HG02970 (cell line): Measurements from ENCODE around the gene OR5K2.

Experiments used
- ATAC-seq: cut with Tn5 transposase; IDR thresholded peaks from one replicate; pipeline ENCODE4 v1.9.1; 2021; ENCODE audit warnings: mild to moderate bottlenecking, moderate library complexity, moderate number of reproducible peaks; ENCODE audit not compliant: unreplicated experiment, low FRiP score

OR5K2 gene

DNA sequence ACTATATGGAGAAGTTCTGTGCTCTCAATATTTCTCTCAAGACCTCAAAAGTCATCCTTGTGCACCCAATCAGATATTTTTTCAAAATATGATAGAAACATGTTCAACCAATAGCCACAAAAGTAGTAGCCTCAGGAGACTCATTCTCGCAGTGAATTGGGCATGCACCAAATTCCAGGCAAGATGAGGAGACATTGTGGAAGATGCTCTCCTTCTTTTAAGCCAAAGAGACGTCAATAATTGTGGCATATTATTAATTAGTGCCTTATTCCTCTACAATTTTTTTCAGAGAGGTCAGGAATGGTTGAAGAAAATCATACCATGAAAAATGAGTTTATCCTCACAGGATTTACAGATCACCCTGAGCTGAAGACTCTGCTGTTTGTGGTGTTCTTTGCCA is at the start of gene OR5K2:
OR5K2 (plus strand) TSS at position 301 of the 400 bp plus-strand sequence; CDS start at position 301, 0 bp downstream.
- no peak for ATAC-seq

DNA sequence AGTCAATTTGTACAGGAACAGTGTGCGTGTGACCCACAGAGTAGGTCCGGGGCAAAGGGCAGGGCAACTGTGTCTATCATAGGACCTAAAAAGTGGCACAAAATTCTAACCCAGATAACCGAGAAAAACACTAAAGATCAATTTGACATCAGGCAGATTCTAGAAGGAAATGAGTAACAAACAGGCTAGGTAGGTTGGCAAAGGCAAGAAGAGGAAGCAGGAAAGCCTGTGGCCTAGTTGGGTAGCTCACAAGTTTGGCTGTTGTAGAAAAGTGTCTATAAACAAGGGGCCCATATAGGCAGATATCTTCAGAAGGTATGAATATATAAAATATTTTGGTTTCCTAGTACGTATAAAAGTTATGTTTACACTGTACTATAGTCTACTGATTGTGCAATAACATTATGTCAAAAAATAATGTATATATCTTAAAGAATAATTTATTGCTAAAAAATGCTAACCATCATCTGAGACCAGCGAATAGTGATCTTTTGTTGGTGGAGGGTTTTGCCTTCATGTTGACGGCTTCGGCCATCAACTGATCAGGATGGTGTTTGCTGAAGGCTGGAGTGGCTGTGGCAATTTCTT is 47.8 kb upstream of the OR5K2 start:
- no peak for ATAC-seq

DNA sequence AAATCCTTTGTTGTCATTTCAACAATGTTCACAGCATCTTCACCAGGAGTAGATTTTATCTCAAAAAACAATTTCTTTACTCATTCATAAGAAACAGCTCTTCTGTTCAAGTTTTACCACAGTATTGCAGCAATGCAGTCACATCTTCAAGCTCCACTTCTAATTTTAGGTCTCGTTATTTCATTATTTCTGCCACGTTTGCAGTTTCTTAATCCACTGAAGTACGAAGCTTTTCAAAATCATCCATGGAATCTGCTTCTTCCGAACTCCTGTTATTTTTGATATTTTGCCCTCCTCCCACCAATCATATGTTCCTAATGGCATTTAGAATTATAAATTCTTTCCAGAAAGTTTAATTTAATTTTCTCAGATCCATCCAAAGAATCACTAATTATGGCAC is 47.1 kb upstream of the OR5K2 start:
- no peak for ATAC-seq

DNA sequence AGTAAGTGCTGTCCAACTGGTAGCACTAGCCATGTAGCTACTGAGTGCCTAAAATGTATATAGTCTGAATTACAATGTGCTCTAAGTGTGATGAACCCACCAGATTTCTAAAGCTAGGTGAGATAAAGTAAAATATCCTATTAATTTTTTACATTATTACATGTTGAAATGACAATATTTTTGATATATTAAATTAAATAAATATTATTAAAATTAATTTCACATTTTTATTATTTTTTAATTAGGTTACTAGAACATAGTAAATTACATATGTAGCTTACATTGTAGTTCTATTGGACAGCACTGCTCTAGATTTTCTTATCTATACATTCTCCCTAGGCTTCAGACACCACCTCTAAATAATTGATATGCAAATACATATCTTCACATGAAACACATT is 43.7 kb upstream of the OR5K2 start:
- no peak for ATAC-seq

DNA sequence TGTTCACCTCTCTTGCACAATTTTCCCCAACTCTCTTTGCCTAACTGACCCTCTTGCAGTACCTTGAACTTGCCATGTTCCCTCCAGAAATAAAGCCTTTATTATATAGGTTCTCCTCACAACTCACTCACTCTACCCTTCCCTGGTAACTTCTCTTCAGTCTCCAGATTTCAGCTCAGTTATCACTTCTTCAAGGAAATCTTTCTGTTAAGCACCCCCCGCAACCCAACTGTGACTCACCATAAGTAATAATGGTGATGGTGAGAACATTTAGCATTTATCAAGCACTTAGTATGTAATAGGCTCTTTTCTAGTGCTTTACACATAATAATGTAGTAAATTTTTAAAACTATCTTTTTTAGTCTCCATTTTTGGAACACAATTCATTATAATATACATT is 42.6 kb upstream of the OR5K2 start:
- ATAC-seq: no peak

DNA sequence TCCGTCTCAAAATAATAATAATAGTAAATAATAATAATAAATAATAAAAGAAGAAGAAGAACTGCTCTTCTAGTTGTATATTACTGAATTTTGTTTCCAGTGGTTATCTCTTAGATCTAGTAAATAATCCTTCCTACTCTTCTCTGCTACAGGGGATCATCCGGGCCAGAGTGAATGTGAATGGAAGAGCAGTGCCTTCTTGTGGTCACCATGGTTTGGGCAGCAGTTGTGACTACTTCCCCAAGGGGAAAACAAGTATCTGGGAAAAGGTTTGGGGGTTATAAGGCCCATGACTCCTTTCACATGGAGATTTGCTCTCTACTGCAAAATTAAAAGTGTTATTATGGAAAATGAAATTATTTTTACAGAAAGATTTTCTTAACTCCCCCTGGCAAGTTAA is 39.9 kb upstream of the OR5K2 start:
- ATAC-seq: no peak

DNA sequence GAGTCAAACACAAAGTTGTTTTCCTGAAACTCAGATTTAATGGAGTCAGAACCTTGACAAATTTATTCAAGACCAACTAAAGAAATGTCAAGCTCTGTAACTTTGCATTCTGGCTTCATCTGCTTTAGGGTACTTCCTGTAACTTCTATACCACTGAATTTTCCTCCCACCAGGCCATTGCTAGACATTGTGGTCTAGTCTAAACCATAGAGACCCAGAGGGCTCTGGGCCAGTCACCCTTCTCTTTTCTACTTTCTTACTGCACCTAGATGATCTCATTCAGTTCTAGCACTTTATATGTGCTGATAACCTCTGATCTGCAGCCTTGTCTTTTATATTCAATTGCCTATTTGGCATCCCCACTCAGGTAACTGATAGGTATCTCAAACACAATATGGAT is 37.3 kb upstream of the OR5K2 start:
- no peak for ATAC-seq

DNA sequence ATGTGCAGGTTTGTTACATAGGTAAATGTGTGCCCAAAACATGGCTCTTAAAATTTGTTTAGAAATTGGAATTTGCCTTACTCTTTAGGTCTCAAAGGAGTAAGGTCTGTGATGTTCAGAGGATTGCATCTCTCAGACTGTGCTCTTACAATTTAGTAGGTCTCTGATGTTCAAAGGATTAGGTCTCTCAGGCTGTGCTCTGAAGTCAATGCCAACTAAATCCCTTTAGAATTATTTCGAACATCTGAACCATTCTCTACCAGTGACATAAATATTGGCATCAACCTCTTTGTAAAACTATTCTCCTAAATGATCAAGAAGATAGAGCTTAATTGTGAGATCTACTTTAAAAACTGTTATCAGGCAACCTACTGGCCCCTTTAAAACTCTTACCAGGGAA is 34.6 kb upstream of the OR5K2 start, which contains the start of gene OR5K1:
OR5K1 (plus strand) TSS at position 301 of the 400 bp plus-strand sequence. CDS start 6,376 bp downstream, outside the sequence.
- no peak for ATAC-seq

DNA sequence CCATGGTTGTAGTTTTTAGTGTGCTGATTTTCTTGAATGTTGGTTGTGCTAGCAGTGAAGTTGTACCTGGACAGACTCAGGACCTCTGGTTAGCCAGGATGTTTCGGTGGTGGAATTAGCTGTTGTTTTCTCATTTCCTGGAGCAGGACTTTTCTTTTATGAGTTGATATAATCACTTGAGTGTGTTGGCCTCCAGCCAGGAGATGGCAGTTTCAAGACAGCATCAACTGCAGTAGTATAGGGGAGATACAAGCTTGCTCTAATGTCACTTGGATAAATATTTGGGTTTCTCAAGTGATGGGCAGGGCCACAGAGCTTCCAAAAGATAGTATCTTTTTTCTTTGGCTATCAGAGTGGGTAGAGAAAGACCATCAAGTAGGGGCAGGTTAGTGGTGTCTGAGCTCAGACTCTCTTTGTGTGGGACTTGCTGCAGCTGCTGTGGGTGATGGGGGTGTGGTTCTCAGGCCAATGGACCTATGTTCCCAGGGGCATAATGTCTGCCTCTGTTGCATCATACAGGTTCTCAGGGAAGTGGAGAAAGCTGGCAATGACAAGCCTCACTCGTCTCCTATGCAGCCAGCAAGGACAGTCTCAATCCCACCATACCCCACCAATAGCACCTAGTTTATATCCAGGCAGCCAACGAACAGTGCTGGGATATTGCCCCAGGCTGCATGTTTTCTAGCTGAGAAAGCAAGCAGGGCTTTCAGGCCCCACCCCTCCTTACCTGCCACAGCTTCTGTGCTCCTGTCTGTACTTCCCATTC is 14.6 kb upstream of the OR5K2 start:
- ATAC-seq: no peak

DNA sequence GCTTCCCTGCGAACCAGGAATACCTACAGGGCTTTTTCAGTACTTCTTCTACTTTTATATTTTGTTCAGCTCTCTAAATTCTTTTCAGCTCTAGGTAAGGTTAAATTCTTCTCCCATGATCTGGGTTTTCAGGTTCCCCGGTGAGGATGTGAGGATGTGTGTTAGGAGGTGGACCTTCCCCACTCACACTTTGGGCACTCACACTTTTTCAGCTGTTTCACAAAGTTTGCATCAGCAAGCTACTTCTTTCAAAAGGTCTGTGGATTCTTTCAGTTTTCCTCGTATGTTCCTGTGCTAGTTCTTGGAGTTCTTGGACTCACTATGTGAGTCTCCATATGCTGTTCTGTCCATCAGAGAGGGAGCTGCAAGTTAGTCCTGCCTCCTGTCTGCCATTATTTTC is 13.9 kb upstream of the OR5K2 start:
- ATAC-seq: no peak

DNA sequence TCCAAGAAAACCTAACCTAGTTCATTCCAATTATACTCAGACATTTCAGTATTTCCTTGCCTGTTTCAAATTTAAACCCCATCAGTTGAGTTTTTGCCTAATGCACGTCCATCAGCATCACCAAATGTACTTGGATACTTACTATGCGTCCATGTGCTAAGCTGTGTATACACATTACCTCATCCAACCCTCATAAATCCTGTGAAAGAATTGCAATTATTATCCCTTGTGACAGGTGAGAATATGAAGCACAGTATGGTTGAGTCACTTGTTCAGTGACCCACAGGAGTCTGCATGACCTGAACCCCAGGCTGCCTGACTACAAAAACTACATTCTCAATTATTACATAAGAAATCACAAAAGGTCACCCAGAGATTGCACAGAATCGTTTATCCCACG is 2.5 kb downstream of the OR5K2 start:
- ATAC-seq: no peak

DNA sequence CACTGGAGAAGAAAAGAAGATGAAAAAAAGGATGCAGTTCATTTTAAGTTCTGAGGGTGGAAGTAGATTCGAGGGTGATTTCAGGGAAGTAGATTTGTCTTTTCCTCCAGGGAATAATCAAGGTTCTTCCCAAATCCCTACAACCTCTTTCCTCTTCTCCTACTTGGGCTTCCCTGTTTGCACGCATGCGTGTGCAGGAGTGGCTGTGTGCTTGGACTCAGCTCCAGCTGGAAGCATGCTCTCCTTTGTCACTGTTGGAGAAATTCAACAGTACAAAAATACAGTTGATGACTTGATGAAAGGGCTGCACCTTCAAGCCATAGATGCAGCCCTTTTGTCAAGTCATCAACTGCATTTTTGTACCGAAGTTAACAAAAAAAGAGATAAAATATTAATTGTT is 3.8 kb downstream of the OR5K2 start:
- no peak for ATAC-seq

DNA sequence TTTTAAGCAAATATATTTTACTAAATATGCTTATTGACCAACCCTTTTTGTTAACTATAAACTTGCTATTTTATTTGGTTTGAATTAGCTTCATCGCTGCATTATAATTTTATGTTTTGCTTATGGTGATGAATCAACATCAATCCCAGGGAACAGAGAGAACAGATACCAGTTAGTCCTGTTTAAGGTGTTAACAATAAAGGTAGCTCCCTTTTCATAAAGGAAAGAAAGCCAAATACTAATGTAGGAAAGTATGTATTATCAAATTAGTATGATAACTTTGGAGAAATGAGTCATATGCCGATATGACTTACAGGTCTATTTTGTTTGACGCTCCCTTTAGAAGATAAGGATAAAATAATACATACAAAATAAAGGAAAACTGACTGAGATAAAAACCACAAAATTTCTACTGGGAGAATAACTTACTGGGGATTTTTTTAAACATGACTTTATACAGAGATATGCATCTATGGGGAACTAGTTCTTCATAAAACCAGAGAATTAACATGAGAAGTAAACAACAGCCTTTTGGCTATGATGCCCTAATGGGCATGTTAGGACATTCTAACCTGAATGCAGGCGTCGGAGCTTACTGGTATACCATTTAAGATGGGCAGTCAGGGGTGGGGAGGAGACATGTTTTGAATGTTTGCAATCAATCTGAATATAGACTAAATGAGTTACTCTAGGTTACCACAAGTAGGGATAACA is 4.5 kb downstream of the OR5K2 start:
- ATAC-seq: no peak

DNA sequence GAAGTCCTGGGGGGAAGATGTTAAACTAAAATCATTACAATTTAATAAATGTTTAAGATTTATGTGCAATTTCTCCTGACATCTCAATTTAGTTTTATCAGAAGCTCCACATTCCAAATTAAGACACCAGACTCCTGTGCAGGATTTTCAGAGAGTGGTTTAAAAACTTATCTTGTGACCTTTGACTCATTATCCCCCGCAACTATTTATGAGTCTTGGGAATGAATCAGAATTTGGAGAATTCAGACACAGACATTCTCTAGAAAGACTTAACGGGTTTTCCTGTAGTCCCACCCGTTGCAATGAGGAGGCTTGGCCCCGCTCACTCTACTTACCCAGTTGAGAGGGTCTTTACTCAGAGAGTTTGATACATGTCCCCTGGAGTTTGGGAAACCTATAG is 7.1 kb downstream of the OR5K2 start:
- no peak for ATAC-seq

DNA sequence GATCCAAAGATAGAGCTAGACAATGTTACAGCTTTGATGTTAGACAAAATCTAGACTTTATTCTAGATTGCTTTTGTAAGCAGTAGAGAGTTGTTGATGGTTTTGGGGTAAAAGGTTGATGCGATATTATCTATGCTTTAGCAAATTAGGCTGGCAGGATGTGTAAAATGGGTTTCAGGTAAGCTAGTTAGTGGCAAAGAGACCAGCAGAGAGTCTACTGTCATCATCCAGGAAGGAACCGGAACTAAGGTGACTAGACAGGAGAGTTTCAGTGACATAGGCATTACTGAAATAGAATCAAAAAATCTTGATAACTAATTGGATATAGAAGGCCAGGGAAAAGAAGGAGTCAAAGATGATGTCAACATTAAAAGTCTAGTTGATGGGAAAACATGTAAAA is 11.1 kb downstream of the OR5K2 start:
- no peak for ATAC-seq

DNA sequence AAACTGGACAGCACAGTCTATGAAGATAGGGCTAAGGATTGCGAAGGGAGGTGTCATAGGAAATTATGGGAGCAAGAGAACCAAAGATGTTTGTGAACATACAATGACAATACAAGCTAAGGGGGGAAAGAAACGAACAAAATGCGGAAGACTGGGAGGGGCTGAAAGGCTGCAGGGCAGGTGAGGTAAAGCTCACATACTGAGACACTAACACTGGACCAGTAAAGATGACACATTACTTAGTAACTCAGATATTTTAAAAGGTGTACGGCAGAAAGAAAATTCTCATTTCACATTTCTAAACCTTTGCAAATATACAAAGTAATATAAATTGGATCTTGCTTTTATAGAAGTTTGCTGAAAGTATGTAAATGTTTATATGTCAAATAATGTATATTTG is 15.1 kb downstream of the OR5K2 start:
- no peak for ATAC-seq

DNA sequence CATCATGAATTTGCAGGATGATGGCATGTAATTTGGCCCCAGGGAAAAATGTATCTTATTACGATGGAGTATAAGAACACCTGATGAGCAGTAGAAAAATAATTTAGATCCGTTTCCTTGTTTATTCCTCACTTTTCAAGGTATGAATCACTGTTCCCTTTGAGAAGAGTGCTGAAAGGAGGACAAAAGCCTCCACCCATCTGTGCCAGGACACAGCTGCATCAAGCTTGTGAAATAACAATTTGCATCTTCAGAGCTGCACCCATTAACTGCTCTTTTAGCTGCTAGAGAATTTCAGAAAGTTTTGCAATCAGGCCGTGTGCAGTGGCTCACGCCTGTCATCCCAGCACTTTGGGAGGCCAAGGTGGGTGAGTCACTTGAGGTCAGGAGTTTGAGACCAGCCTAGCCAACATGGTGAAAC is 15.6 kb downstream of the OR5K2 start:
- no peak for ATAC-seq

DNA sequence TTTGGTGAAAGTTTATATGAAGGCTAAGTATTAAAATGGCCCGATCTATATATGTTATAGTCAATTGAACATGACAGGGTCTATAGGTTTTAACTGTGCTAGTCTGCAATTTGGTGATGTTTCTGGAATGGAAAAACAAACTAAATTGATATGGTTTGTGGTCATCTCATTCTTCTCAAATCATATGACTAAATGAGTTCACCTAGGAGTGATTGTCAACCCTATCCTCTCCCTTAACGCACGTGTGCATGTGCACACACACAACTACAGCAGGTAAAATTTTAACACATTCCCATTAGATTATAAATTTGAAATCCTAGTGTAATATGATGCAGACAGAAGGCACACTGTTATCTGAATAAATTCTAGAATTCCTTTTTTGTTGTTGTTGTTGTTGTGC is 16.3 kb downstream of the OR5K2 start:
- ATAC-seq: no peak

DNA sequence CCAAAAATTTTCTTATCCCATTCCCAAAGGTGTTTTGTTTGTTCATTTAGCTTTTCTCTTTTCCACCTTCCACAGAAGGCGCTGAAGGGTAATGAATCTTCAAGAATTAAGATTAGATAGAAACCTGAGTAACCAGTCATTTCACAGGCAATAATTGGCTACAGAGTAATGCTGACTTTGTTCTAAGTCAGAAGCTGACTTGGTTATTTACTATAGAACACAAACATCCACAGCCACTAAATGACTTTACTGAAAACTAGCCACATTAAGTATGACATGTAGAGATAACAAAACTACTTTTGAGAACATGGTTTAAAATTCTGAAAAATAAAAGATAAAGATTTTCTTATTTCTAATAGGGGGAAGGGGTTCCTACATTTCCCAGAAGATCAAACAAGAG is 17.5 kb downstream of the OR5K2 start:
- no peak for ATAC-seq

DNA sequence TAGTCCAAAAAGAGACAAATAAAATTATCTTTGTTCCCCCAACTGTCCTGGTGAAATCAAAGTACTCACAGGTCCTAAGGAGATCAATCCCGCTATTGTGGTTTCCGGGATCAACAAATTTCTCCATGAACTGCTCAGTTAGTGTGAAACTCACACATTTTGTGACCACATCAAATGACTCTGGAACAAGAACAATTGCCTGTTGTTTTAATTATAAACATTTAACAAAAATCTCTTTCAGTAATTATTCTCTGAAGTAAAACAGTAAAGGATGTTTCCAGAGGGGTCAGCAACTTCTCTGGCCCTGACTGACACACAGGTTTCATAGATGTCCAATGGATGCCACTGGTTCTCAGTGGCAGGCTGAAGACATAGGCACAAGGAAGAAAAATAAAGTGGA is 21.3 kb downstream of the OR5K2 start:
- no peak for ATAC-seq

DNA sequence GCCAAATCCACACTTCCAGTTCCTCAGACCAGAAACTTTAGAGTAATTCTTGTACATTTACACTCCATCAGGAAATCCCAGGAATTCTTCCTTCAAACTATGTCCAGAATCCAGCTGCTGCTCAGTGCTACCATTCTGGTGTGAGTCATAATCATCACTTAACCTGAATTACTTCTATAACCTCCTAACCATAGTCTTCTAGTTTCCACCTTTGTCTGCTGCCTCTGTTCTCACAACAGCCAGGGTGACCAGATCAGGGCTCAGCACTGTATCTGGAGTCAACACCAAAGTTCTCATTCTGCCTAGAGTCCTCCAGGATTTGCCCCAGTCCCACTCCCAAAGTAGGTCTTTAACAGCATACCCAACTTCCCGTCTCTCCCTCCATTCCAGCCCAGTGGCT is 21.9 kb downstream of the OR5K2 start:
- no peak for ATAC-seq
